Thoracic aorta (tissue), 2 donors: ENCODE measurements around the gene RAC2. TPM values are rescaled to one million over a fixed set of nuclear protein-coding genes. Genes with fewer than 3 reads are reported as not detected.

ENCODE experiments used
- ATAC-seq: fragments of 150-250 bp; one replicate; pipeline ENCODE4 v1.8.0; 2017; ENCODE audit warnings: low read depth; ENCODE audit not compliant: insufficient number of reproducible peaks, low FRiP score
- DNase-seq: peaks from one replicate; pipeline ENCODE4 v3.0.0-alpha.2; 2020; ENCODE audit warnings: low spot score
- H3K27ac ChIP-seq, 2 donors: fragments of 200-600 bp; sonication (generic); 1 replicate in 1 of 2; 2 replicates in 1 of 2; pipeline ENCODE4 v1.5.1; 2016; ENCODE audit warnings: mild to moderate bottlenecking in 2 of 2, moderate library complexity in 2 of 2
- H3K27me3 ChIP-seq: fragments of 200-600 bp; sonication (generic); replicated peaks from 2 replicates; pipeline ENCODE4 v1.6.0; 2016; ENCODE audit warnings: mild to moderate bottlenecking; ENCODE audit not compliant: insufficient read depth
- H3K36me3 ChIP-seq: fragments of 200-600 bp; sonication (generic); one replicate; pipeline ENCODE4 v1.5.1; 2016
- H3K4me1 ChIP-seq, 2 donors: fragments of 200-600 bp; sonication (generic); 1 replicate in 1 of 2; 2 replicates in 1 of 2; pipeline versions ENCODE4 v1.5.1 to v1.6.0; 2016; ENCODE audit warnings: low read depth in 2 of 2, mild to moderate bottlenecking in 1 of 2; ENCODE audit not compliant: control insufficient read depth in 1 of 2
- H3K4me3 ChIP-seq: fragments of 200-600 bp; sonication (generic); 2 replicates; pipeline ENCODE4 v1.5.1; 2016; ENCODE audit warnings: mild to moderate bottlenecking
- H3K9me3 ChIP-seq: fragments of 200-600 bp; sonication (generic); 2 replicates; pipeline ENCODE4 v1.5.1; 2016
- CTCF ChIP-seq: fragments of 200-600 bp; sonication (generic); IDR thresholded peaks from one replicate; pipeline ENCODE4 v1.5.1; 2019; ENCODE audit warnings: antibody characterized with exemption
- total RNA-seq, 2 donors: library from RNA; depleted of rRNA; stranded (reverse); fragments of >200 nt; gene quantifications; one replicate each; pipeline versions ENCODE4 v1.1.0 to v1.2.3, GENCODE V29; 2016

The RAC2 gene
- total RNA-seq, 2 donors from 2014 or later = 10.7 to 16.2 TPM

GRCh38 chr22:37241351-37242142 lies 2.5 kb downstream of the RAC2 start:
- DNase-seq (no peak), ATAC-seq (no peak)
- Histone ChIP-seq H3K27me3 (no peaks in the 10 kb centered on the region), H3K4me3 (peak overlapping the region; percentile 2), H3K4me1 (no peaks in the 10 kb centered on the region), H3K9me3 (no peaks in the 10 kb centered on the region), H3K27ac (no peak overlapping the region), H3K36me3 (no peaks in the 10 kb centered on the region)
- no peak for TF ChIP-seq CTCF

DNA sequence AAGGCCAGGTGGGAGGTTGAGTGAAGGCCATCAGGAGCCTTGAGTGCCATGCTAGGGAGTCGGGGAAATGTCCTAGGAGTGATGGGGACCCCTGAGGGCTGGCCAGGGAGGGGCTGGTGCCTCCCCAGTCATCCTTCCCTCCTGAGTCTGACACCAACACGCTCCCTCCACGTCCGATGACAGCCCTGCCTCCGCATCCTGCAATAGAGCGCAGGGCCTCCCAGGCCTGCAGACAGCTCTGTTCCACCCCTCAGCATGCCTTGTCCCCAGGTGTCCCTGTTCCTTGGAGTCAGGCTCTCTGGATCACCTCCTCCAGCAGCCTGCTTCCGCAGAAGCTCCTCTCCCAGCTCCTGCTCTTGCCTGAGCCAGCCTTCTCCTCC lies 3.1 kb downstream of the RAC2 start:
- H3K9me3 ChIP-seq = no peaks in the 10 kb centered on the region
- H3K4me3 ChIP-seq = no peak overlapping the region
- no peak for TF ChIP-seq CTCF
- DNase-seq = no peak
- H3K4me1 ChIP-seq = no peaks in the 10 kb centered on the region
- no peaks in the 10 kb centered on the region for H3K36me3 ChIP-seq
- no peak for ATAC-seq
- no peak overlapping the region for H3K27ac ChIP-seq
- H3K27me3 ChIP-seq = no peaks in the 10 kb centered on the region

- no peak overlapping the region for H3K4me3 ChIP-seq
- H3K27me3 ChIP-seq = no peaks in the 10 kb centered on the region
- H3K9me3 ChIP-seq = no peaks in the 10 kb centered on the region
- TF ChIP-seq CTCF = no peak
- H3K4me1 ChIP-seq = no peaks in the 10 kb centered on the region
- ATAC-seq (no peak), DNase-seq (no peak)
- H3K36me3 ChIP-seq = no peaks in the 10 kb centered on the region
- H3K27ac ChIP-seq = no peak overlapping the region
These were observed 3.7 kb downstream of the RAC2 start for GRCh38 chr22:37240240-37240940.

GRCh38 chr22:37239336-37240239 lies 4.5 kb downstream of the RAC2 start:
- DNase-seq (no peak), ATAC-seq (no peak)
- no peaks in the 10 kb centered on the region for H3K4me1 ChIP-seq
- H3K27ac ChIP-seq = no peak overlapping the region
- TF ChIP-seq CTCF = no peak
- H3K27me3 ChIP-seq = no peaks in the 10 kb centered on the region
- H3K4me3 ChIP-seq = no peak overlapping the region
- no peaks in the 10 kb centered on the region for H3K36me3 ChIP-seq
- H3K9me3 ChIP-seq = no peaks in the 10 kb centered on the region
